H1 (cell line): ENCODE results near the gene GCSH. TPM values are rescaled to one million over a fixed set of nuclear protein-coding genes. Genes with fewer than 3 reads are reported as not detected.

Experiments
- CTCF ChIA-PET: fragments of 300-600 bp; sonication (Branson Sonifier 250); formaldehyde crosslinking; loops from one replicate; lab custom pipeline; 2021; ENCODE audit not compliant: partially characterized antibody; lab: Charles Lee
- POLR2A ChIA-PET: fragments of 300-600 bp; sonication (Branson Sonifier 250); formaldehyde crosslinking; loops from one replicate; lab custom pipeline; 2021; ENCODE audit warnings: inconsistent platforms; ENCODE audit not compliant: partially characterized antibody; lab: Charles Lee
- DNase-seq, 2 experiments: peaks; one replicate each; pipeline versions ENCODE4 v3.0.0 to v3.0.0-alpha.2; 2010 to 2022; ENCODE audit warnings: low spot score in 2 of 2, low read depth in 1 of 2, mixed read lengths in 1 of 2
- FAIRE-seq: peaks from 2 replicates; lab custom pipeline; 2011; peaks lifted over from hg19 to GRCh38; lab: Jason Lieb, UNC
- H2AFZ ChIP-seq: 2 replicates; pipeline ENCODE4 v1.8.1; 2012; ENCODE audit warnings: low read length, inconsistent platforms
- H2AK5ac ChIP-seq: 2 replicates; pipeline ENCODE4 v1.6.1; 2013; ENCODE audit warnings: low read depth, low read length
- H2BK120ac ChIP-seq: replicated peaks from 2 replicates; pipeline ENCODE3; 2013; ENCODE audit warnings: low read depth, low read length, inconsistent platforms
- H2BK12ac ChIP-seq: 2 replicates; pipeline ENCODE4 v1.6.1; 2013; ENCODE audit warnings: low read depth, low read length
- H2BK15ac ChIP-seq: 2 replicates; pipeline ENCODE4 v1.6.1; 2013; ENCODE audit warnings: low read length
- H2BK20ac ChIP-seq: 2 replicates; pipeline ENCODE4 v1.6.1; 2013; ENCODE audit warnings: low read length
- H2BK5ac ChIP-seq: 2 replicates; pipeline ENCODE4 v1.6.1; 2013; ENCODE audit warnings: low read depth, low read length
- H3K14ac ChIP-seq: 2 replicates; pipeline ENCODE4 v1.6.1; 2013; ENCODE audit warnings: inconsistent platforms; ENCODE audit not compliant: insufficient read length
- H3K18ac ChIP-seq: 2 replicates; pipeline ENCODE4 v1.6.1; 2013; ENCODE audit warnings: low read length; ENCODE audit errors: extremely low read depth
- H3K23ac ChIP-seq: 2 replicates; pipeline ENCODE4 v1.6.1; 2013; ENCODE audit warnings: inconsistent platforms; ENCODE audit not compliant: insufficient read length
- H3K23me2 ChIP-seq: 2 replicates; pipeline ENCODE4 v1.6.1; 2013; ENCODE audit warnings: low read depth, low read length
- H3K27ac ChIP-seq: 2 replicates; pipeline ENCODE4 v1.6.1; 2011; ENCODE audit warnings: low read depth, low read length, inconsistent platforms
- H3K27me3 ChIP-seq, 4 experiments: replicated peaks in 1 of 4; 1 replicate in 1 of 4; 2 replicates in 3 of 4; pipeline versions ENCODE4 v1.6.1 to v1.8.1; 2011 to 2013; ENCODE audit warnings: low read length in 3 of 4, mild to moderate bottlenecking in 3 of 4, inconsistent platforms in 2 of 4, mixed read lengths in 2 of 4, moderate library complexity in 1 of 4; ENCODE audit not compliant: control insufficient read depth in 3 of 4, insufficient read depth in 3 of 4; ENCODE audit errors: extremely low read depth in 1 of 4
- H3K36me3 ChIP-seq, 4 experiments: 2 replicates each; pipeline versions ENCODE4 v1.6.1 to v1.8.1; 2011 to 2013; ENCODE audit warnings: mild to moderate bottlenecking in 4 of 4, low read length in 3 of 4, moderate library complexity in 2 of 4, control low read depth in 1 of 4, inconsistent platforms in 1 of 4; ENCODE audit not compliant: insufficient read depth in 4 of 4, control insufficient read depth in 2 of 4
- H3K4ac ChIP-seq: replicated peaks from 2 replicates; pipeline ENCODE3; 2013; ENCODE audit warnings: low read length, low read depth, mixed read lengths, inconsistent platforms; ENCODE audit not compliant: insufficient read length
- H3K4me1 ChIP-seq, 4 experiments: replicated peaks in 1 of 4; 1 replicate in 1 of 4; 2 replicates in 3 of 4; pipeline versions ENCODE4 v1.6.1 to v1.8.1; 2011 to 2013; ENCODE audit warnings: low read length in 3 of 4, inconsistent platforms in 2 of 4, mixed read lengths in 1 of 4; ENCODE audit not compliant: insufficient read depth in 4 of 4, control insufficient read depth in 3 of 4
- H3K4me2 ChIP-seq, 2 experiments: 2 replicates each; pipeline versions ENCODE4 v1.6.1 to v1.8.1; 2011 to 2013; ENCODE audit warnings: low read depth in 2 of 2, low read length in 2 of 2, control low read depth in 1 of 2, inconsistent platforms in 1 of 2, mild to moderate bottlenecking in 1 of 2; ENCODE audit not compliant: insufficient read depth in 1 of 2
- H3K4me3 ChIP-seq, 4 experiments: fragments of 200-600, 300-600 bp in 1 of 4; sonication (generic), shearing (Covaris generic), sonication (Bioruptor Twin) in 1 of 4; 2 replicates each; pipeline versions ENCODE4 v1.5.1 to v1.8.1; 2011 to 2016; ENCODE audit warnings: low read length in 4 of 4, low read depth in 3 of 4, control low read depth in 2 of 4, inconsistent platforms in 2 of 4, mild to moderate bottlenecking in 2 of 4, mixed read lengths in 1 of 4, moderate library complexity in 1 of 4; ENCODE audit not compliant: insufficient read depth in 2 of 4; ENCODE audit errors: extremely low read depth in 1 of 4
- H3K56ac ChIP-seq: replicated peaks from 2 replicates; pipeline ENCODE3; 2013; ENCODE audit warnings: low read depth, mild to moderate bottlenecking, mixed read lengths, low read length, inconsistent platforms; ENCODE audit not compliant: insufficient read length
- H3K79me1 ChIP-seq: 2 replicates; pipeline ENCODE4 v1.6.1; 2013; ENCODE audit warnings: low read depth, low read length, control low read depth
- H3K79me2 ChIP-seq, 2 experiments: 2 replicates each; pipeline versions ENCODE4 v1.6.1 to v1.8.1; 2012 to 2013; ENCODE audit warnings: low read length in 2 of 2, mild to moderate bottlenecking in 2 of 2, inconsistent platforms in 1 of 2; ENCODE audit not compliant: insufficient read depth in 2 of 2, control insufficient read depth in 1 of 2
- H3K9ac ChIP-seq, 4 experiments: replicated peaks in 1 of 4; 1 replicate in 1 of 4; 2 replicates in 3 of 4; pipeline versions ENCODE4 v1.6.1 to v1.8.1; 2011 to 2013; ENCODE audit warnings: low read depth in 3 of 4, low read length in 3 of 4, control low read depth in 2 of 4, mild to moderate bottlenecking in 2 of 4, moderate library complexity in 2 of 4, inconsistent platforms in 1 of 4; ENCODE audit errors: extremely low read depth in 1 of 4
- H3K9me3 ChIP-seq, 2 experiments: 2 replicates each; pipeline versions ENCODE4 v1.6.1 to v1.8.1; 2012 to 2013; ENCODE audit warnings: mild to moderate bottlenecking in 2 of 2, moderate library complexity in 2 of 2, control low read depth in 1 of 2, inconsistent platforms in 1 of 2, low read depth in 1 of 2, low read length in 1 of 2, mixed read lengths in 1 of 2; ENCODE audit not compliant: insufficient read depth in 2 of 2
- H4K20me1 ChIP-seq, 2 experiments: replicated peaks in 1 of 2; 2 replicates each; pipeline versions ENCODE3 to v1.8.1; 2011 to 2013; ENCODE audit warnings: inconsistent platforms in 2 of 2, low read length in 2 of 2, mild to moderate bottlenecking in 1 of 2; ENCODE audit not compliant: insufficient read depth in 2 of 2, control insufficient read depth in 1 of 2
- H4K5ac ChIP-seq: 2 replicates; pipeline ENCODE4 v1.6.1; 2013; ENCODE audit warnings: low read length, low read depth, mixed read lengths, inconsistent platforms; ENCODE audit not compliant: insufficient read length
- H4K8ac ChIP-seq: 2 replicates; pipeline ENCODE4 v1.8.0; 2013; ENCODE audit warnings: mild to moderate bottlenecking, moderate library complexity, low read length, inconsistent platforms; ENCODE audit not compliant: insufficient read depth; ENCODE audit errors: extremely low read depth
- H4K91ac ChIP-seq: replicated peaks from 2 replicates; pipeline ENCODE3; 2013; ENCODE audit warnings: low read length, mixed read lengths, inconsistent platforms; ENCODE audit not compliant: insufficient read length
- ASH2L ChIP-seq: fragments of 200-600, 300-600 bp; sonication (generic); IDR thresholded peaks from one replicate; pipeline ENCODE4 v1.7.1; 2017; ENCODE audit warnings: low read length
- BACH1 ChIP-seq: IDR thresholded peaks from 2 replicates; pipeline ENCODE4 v1.6.1; 2012; ENCODE audit warnings: low read length, improper control_type of control experiment
- CHD2 ChIP-seq: IDR thresholded peaks from 2 replicates; pipeline ENCODE4 v1.6.1; 2012; ENCODE audit warnings: low read length, improper control_type of control experiment
- CTBP2 ChIP-seq: IDR thresholded peaks from 2 replicates; pipeline ENCODE4 v1.7.0; 2011; ENCODE audit warnings: borderline replicate concordance, mild to moderate bottlenecking, moderate library complexity, mixed read lengths, low read length; ENCODE audit not compliant: insufficient read depth, insufficient read length
- GABPA ChIP-seq: IDR thresholded peaks from 2 replicates; pipeline ENCODE4 v1.6.1; 2011; ENCODE audit warnings: mild to moderate bottlenecking, low read length, moderate library complexity, borderline replicate concordance; ENCODE audit not compliant: insufficient read depth
- GTF2F1 ChIP-seq: IDR thresholded peaks from 2 replicates; pipeline ENCODE4 v1.6.1; 2012; ENCODE audit warnings: low read depth, low read length, improper control_type of control experiment, borderline replicate concordance
- KDM1A ChIP-seq: fragments of 200-600, 300-600 bp; sonication (generic); IDR thresholded peaks from 2 replicates; pipeline ENCODE4 v1.7.1; 2016; ENCODE audit warnings: mild to moderate bottlenecking, low read length, borderline replicate concordance
- KDM5A ChIP-seq: fragments of 200-600 bp; IDR thresholded peaks from 2 replicates; pipeline ENCODE4 v1.7.1; 2012; ENCODE audit warnings: mild to moderate bottlenecking, low read length, inconsistent platforms, mixed read lengths
- RNF2 ChIP-seq: fragments of 200-900, 300-1000 bp; sonication (generic); IDR thresholded peaks from 2 replicates; pipeline ENCODE4 v1.7.1; 2016; ENCODE audit warnings: borderline replicate concordance, low read depth, mild to moderate bottlenecking, antibody characterized with exemption, low read length; ENCODE audit not compliant: poor library complexity, severe bottlenecking; ENCODE audit errors: missing control alignments
- SP1 ChIP-seq: IDR thresholded peaks from 2 replicates; pipeline ENCODE4 v1.6.1; 2011; ENCODE audit warnings: low read depth, low read length
- TCF12 ChIP-seq: IDR thresholded peaks from 2 replicates; pipeline ENCODE4 v1.6.1; 2011; ENCODE audit warnings: low read depth, mild to moderate bottlenecking, low read length
- WGBS, 2 experiments: shearing (Covaris generic) in 1 of 2; methylation state at CpG; one replicate each; pipeline versions ENCODE4 v1.1.6 to v1.1.7; 2013 to 2015; ENCODE audit warnings: low lambda C conversion rate in 2 of 2, mixed read lengths in 2 of 2, inconsistent platforms in 1 of 2, low coverage in 1 of 2, missing lambda C conversion rate in 1 of 2; ENCODE audit not compliant: insufficient replicate concordance in 2 of 2, insufficient coverage in 1 of 2, insufficient read length in 1 of 2; ENCODE audit errors: extremely low coverage in 1 of 2, missing lambda C conversion rate in 1 of 2; 5-methylcytosine and 5-hydroxymethylcytosine counted together
- polyA plus RNA-seq, 7 experiments: library from polyadenylated mRNA; depleted of rRNA in 3 of 7; stranded (reverse) in 5 of 7; unstranded in 2 of 7; fragments of >200 nt in 5 of 7; fragments of 200-250 nt in 2 of 7; gene quantifications; 1 replicate in 5 of 7; 2 replicates in 1 of 7; 4 replicates in 1 of 7; pipeline versions ENCODE4 v1.2.1 to v1.2.3, GENCODE V29; 2011 to 2013; ENCODE audit warnings: missing spikeins in 2 of 7, mixed read lengths in 2 of 7
- total RNA-seq: library from RNA; stranded (reverse); fragmentation: NEBNext Ultra II Directional; extraction: Animal tissue kit (Norgen Biotek cat#: 25700); gene quantifications from 2 replicates; pipeline ENCODE4 v1.2.1, GENCODE V29; 2021
- TF ChIP-seq, protein P1 (sequence below): IDR thresholded peaks from 2 replicates; pipeline ENCODE4 v1.6.1; 2011; ENCODE audit warnings: low read length, improper control_type of control experiment
- TF ChIP-seq, protein P2 (sequence below): IDR thresholded peaks from 2 replicates; pipeline ENCODE4 v1.6.1; 2011; ENCODE audit warnings: low read depth, mild to moderate bottlenecking, low read length; ENCODE audit not compliant: insufficient read depth

The GCSH gene
- total and polyA plus RNA-seq, 2 of the 8 experiments (the other 6 are each of a cell fraction or from before 2014, with no cell fraction given): 28.2 to 108 TPM

DNA sequence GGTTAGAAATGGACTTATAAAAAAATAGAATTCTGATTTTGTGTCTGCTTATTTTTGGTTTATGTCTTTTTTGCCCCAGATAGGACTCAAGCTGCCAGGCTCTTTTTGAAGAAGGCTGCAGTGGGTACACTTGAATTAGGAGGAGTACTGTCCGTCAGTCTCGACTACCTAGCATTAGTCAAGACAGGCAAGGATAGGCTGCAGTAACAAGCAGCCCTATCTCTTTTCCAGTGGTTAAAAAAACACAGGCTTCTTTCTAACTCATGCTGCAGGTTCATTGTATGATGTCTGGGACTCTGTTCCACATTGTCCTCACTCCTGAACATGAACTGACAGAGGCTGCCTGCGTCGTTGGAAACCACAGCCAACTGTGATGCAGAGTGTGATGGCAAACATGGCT is 27.1 kb downstream of the GCSH start:
- H3K79me1 ChIP-seq: no peaks in the 10 kb centered on the region
- 91% methylated on average over 4 of the region's 4 CpGs; no CpG with 5 or more reads in 1 of the 2 experiments for WGBS, 2 experiments
- no peak overlapping the region for H2BK120ac ChIP-seq
- H3K4me2 ChIP-seq: no peak overlapping the region
- no peak for DNase-seq
- no peak for FAIRE-seq
- no peak overlapping the region for H4K91ac ChIP-seq
- H3K14ac ChIP-seq: no peak overlapping the region
- no peak overlapping the region for H2BK5ac ChIP-seq
- H4K8ac ChIP-seq: no peak overlapping the region
- H3K4me3 ChIP-seq: no peak overlapping the region
- H2AFZ ChIP-seq: no peak overlapping the region
- no peak overlapping the region for H3K27ac ChIP-seq
- H3K9me3 ChIP-seq: no peaks in the 10 kb centered on the region
- no peak overlapping the region for H3K4ac ChIP-seq
- H3K9ac ChIP-seq: no peak overlapping the region
- H3K36me3 ChIP-seq: no peaks in the 10 kb centered on the region
- no peaks in the 10 kb centered on the region for H3K27me3 ChIP-seq
- no peak overlapping the region for H2BK20ac ChIP-seq
- H3K23me2 ChIP-seq: no peaks in the 10 kb centered on the region
- H3K79me2 ChIP-seq: no peaks in the 10 kb centered on the region
- H3K4me1 ChIP-seq: peaks cover 0 to 2% (median 0%) of the 10 kb centered on the region in 4 experiments; a peak in 3 of 7 replicates
- ChIA-PET POLR2A (interaction anchor here (1.1 kb wide), 1 partner anchor 7 kb away, joined by 3 read pairs; no protein-coding TSS in a partner anchor), CTCF (no interaction called here)
- no peak overlapping the region for H3K56ac ChIP-seq
- H4K5ac ChIP-seq: no peak overlapping the region
- H2BK15ac ChIP-seq: no peak overlapping the region
- no peak overlapping the region for H2BK12ac ChIP-seq
- H4K20me1 ChIP-seq: no peaks in the 10 kb centered on the region
- no peak overlapping the region for H3K18ac ChIP-seq
- H3K23ac ChIP-seq: no peak overlapping the region
- H2AK5ac ChIP-seq: no peak overlapping the region
- TF ChIP-seq CTBP2 (no peak), ASH2L (no peak), KDM1A (no peak), RNF2 (no peak), TCF12 (no peak), SP1 (no peak), GABPA (no peak), BACH1 (no peak), CHD2 (no peak), GTF2F1 (no peak), KDM5A (no peak)
- TF ChIP-seq, protein P1, sequence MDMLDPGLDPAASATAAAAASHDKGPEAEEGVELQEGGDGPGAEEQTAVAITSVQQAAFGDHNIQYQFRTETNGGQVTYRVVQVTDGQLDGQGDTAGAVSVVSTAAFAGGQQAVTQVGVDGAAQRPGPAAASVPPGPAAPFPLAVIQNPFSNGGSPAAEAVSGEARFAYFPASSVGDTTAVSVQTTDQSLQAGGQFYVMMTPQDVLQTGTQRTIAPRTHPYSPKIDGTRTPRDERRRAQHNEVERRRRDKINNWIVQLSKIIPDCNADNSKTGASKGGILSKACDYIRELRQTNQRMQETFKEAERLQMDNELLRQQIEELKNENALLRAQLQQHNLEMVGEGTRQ: no peak
- TF ChIP-seq, protein P2, sequence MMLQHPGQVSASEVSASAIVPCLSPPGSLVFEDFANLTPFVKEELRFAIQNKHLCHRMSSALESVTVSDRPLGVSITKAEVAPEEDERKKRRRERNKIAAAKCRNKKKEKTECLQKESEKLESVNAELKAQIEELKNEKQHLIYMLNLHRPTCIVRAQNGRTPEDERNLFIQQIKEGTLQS: no peak
